Measurements from ENCODE around the gene GIMAP6. TPM values are rescaled to one million over a fixed set of nuclear protein-coding genes. Genes with fewer than 3 reads are reported as not detected.

GIMAP6 gene
- polyA plus RNA-seq, 2 of the 4 experiments (the other 2 are of a cell fraction) = not detected

DNA sequence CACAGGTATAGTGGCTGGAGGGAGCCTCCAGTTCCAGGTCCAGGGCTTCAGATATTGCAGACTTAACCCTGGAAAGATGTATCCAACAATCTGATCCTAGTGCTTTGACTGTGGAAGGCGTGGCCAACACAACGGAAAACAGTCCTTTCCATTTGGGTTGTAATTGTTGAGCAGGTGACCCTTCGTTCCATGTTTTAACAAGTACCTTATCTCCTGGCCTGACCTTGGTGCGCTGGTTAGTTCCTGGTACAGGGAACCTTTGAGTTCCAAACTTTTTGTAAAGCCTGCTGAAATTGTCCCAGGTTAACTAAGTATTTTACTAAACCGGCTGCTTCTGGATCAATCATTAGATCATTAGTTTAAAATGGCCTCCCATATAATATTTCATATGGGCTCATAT lies 23.9 kb upstream of the GIMAP6 start:
- Histone ChIP-seq H3K9me3 (no peaks in the 10 kb centered on the region), H3K4me3 (no peak overlapping the region), H3K4me1 (no peaks in the 10 kb centered on the region), H3K27ac (no peak overlapping the region), H3K4me2 (no peak overlapping the region)
- DNase-seq (ENCODE audit: low read depth in 1 of 2, low spot score in 1 of 2) (no peak), FAIRE-seq (no peak), ATAC-seq (no peak)
- POLR2A ChIA-PET = no interaction called here
- WGBS (ENCODE audit: missing lambda C conversion rate) = 22% methylated on average over 5 of the region's 5 CpGs
- CTCF ChIA-PET = no interaction called here
- TF ChIP-seq ZSCAN20 (CRISPR knock-in tag; IDR thresholded peaks at IDR 0.05) = no peak
- TF ChIP-seq RNF2 (IDR thresholded peaks at IDR 0.05; ENCODE audit: borderline replicate concordance, low read depth) = no peak
- TF ChIP-seq PHF8 (IDR thresholded peaks at IDR 0.05; ENCODE audit: borderline replicate concordance, low read depth) = no peak
- TF ChIP-seq ZNF302 (CRISPR knock-in tag; IDR thresholded peaks at IDR 0.05) = no peak

DNA sequence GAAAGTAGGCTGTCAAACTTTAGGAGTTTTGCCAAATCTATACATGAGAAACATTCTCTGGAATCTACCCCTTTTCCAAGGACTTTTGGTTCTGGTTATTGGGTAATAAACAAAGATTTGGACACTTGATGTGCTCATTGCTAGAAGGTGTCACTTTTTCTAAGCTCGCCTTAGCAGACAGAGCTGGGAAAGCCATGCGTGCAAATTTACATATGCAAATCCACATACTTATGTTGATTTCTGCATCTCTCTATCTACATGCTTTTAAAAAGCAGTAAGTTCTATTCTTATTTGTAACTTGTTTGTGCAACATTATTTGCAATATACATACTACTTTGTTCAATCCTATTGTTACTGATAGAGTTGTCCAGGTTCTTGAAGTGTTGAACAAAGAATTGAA lies 22.5 kb upstream of the GIMAP6 start:
- no peak for DNase-seq (ENCODE audit: low read depth in 1 of 2, low spot score in 1 of 2)
- Histone ChIP-seq H3K4me2 (no peak overlapping the region), H3K27ac (no peak overlapping the region), H3K4me1 (no peaks in the 10 kb centered on the region), H3K9me3 (no peaks in the 10 kb centered on the region), H3K4me3 (no peak overlapping the region)
- no peak for FAIRE-seq
- no peak for ATAC-seq
- ChIA-PET POLR2A (no interaction called here), CTCF (no interaction called here)
- 58% methylated on average over 2 of the region's 2 CpGs for WGBS (ENCODE audit: missing lambda C conversion rate)
- TF ChIP-seq HDAC2 (IDR thresholded peaks at IDR 0.05) (no peak), KDM1A (IDR thresholded peaks at IDR 0.05; ENCODE audit: low read depth) (no peak), BCL3 (IDR thresholded peaks at IDR 0.05) (no peak), RARB (CRISPR knock-in tag; IDR thresholded peaks at IDR 0.05) (no peak), TFCP2L1 (CRISPR knock-in tag; IDR thresholded peaks at IDR 0.05) (no peak), MAFK (IDR thresholded peaks at IDR 0.05; ENCODE audit: partially characterized antibody) (no peak)
- TF ChIP-seq, protein P1, sequence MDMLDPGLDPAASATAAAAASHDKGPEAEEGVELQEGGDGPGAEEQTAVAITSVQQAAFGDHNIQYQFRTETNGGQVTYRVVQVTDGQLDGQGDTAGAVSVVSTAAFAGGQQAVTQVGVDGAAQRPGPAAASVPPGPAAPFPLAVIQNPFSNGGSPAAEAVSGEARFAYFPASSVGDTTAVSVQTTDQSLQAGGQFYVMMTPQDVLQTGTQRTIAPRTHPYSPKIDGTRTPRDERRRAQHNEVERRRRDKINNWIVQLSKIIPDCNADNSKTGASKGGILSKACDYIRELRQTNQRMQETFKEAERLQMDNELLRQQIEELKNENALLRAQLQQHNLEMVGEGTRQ (IDR thresholded peaks at IDR 0.05) = no peak

GRCh38 chr7:150649080-150649385 lies 16.8 kb upstream of the GIMAP6 start:
- H3K4me1 ChIP-seq = no peaks in the 10 kb centered on the region
- no peak for TF ChIP-seq ZSCAN20 (CRISPR knock-in tag; IDR thresholded peaks at IDR 0.05)
- no peak for TF ChIP-seq FOSL2 (IDR thresholded peaks at IDR 0.05)
- no peak for TF ChIP-seq FOSL2 (CRISPR knock-in tag; IDR thresholded peaks at IDR 0.05)
- no peak for TF ChIP-seq NPAS2 (CRISPR knock-in tag; IDR thresholded peaks at IDR 0.05; ENCODE audit: borderline replicate concordance)
- no peak for TF ChIP-seq ZNF302 (CRISPR knock-in tag; IDR thresholded peaks at IDR 0.05)
- TF ChIP-seq POLR2A (IDR thresholded peaks at IDR 0.05; ENCODE audit: low read length) = no peak
- no peak for TF ChIP-seq BHLHE40 (IDR thresholded peaks at IDR 0.05; ENCODE audit: low read depth, low read length)
- no peak for TF ChIP-seq ESRRA (IDR thresholded peaks at IDR 0.05; ENCODE audit: borderline replicate concordance, low read length)
- no peak for TF ChIP-seq SMC3 (IDR thresholded peaks at IDR 0.05)
- no peak for TF ChIP-seq HES2 (IDR thresholded peaks at IDR 0.05)
- no peak for TF ChIP-seq TFCP2L1 (CRISPR knock-in tag; IDR thresholded peaks at IDR 0.05)
- TF ChIP-seq CHD2 (IDR thresholded peaks at IDR 0.05; ENCODE audit: low read length, partially characterized antibody) = no peak
- TF ChIP-seq RNF2 (IDR thresholded peaks at IDR 0.05; ENCODE audit: borderline replicate concordance, low read depth) = no peak
- no peak for TF ChIP-seq EP300 (IDR thresholded peaks at IDR 0.05)
- TF ChIP-seq, protein P1 (IDR thresholded peaks at IDR 0.05) = no peak
- DNase-seq (ENCODE audit: low read depth in 1 of 2, low spot score in 1 of 2) (no peak), ATAC-seq (no peak), FAIRE-seq (no peak)
- H3K9me3 ChIP-seq = no peaks in the 10 kb centered on the region
- POLR2A ChIA-PET = no interaction called here
- WGBS (ENCODE audit: missing lambda C conversion rate) = 5% methylated on average over 3 of the region's 3 CpGs
- no peak overlapping the region for H3K27ac ChIP-seq
- no peak overlapping the region for H3K4me2 ChIP-seq
- H3K4me3 ChIP-seq = no peak overlapping the region
- CTCF ChIA-PET = no interaction called here
